Activated naive CD8-positive, alpha-beta T cell treated with anti-CD3 and anti-CD28 coated beads, Interleukin-2, amount 50 U/mL, for 24 hours (primary cell): ENCODE data around the gene BARX2.

Experiments
- ATAC-seq: fragments of 150-1000 bp; cut with Tn5 transposase; one replicate; pipeline ENCODE4 v1.10.0; 2021
- DNase-seq: peaks from one replicate; pipeline ENCODE4 v3.0.0; 2021
- H3K27ac Mint-ChIP-seq: one replicate; pipeline ENCODE4 v1.8.0; 2021; ENCODE audit warnings: mild to moderate bottlenecking, mixed read lengths
- H3K27me3 Mint-ChIP-seq: one replicate; pipeline ENCODE4 v1.8.0; 2021; ENCODE audit warnings: mixed read lengths
- H3K36me3 Mint-ChIP-seq: one replicate; pipeline ENCODE4 v1.8.0; 2021; ENCODE audit warnings: low read depth, mixed read lengths
- H3K4me1 Mint-ChIP-seq: one replicate; pipeline ENCODE4 v1.8.0; 2021; ENCODE audit warnings: mixed read lengths
- H3K4me3 Mint-ChIP-seq: one replicate; pipeline ENCODE4 v1.8.0; 2021; ENCODE audit warnings: mild to moderate bottlenecking, moderate library complexity, mixed read lengths
- H3K9me3 Mint-ChIP-seq: one replicate; pipeline ENCODE4 v1.8.0; 2021; ENCODE audit warnings: mixed read lengths

Gene BARX2

GRCh38 chr11:129404731-129405130 lies 29.1 kb downstream of the BARX2 start:
- peaks cover 14% of the 10 kb centered on the region for H3K27me3 Mint-ChIP-seq
- ATAC-seq (no peak), DNase-seq (no peak)
- H3K27ac Mint-ChIP-seq = no peak overlapping the region
- no peaks in the 10 kb centered on the region for H3K36me3 Mint-ChIP-seq
- H3K9me3 Mint-ChIP-seq = no peaks in the 10 kb centered on the region
- H3K4me3 Mint-ChIP-seq = no peak overlapping the region
- H3K4me1 Mint-ChIP-seq = peaks cover 14% of the 10 kb centered on the region

GRCh38 chr11:129408865-129409444 lies 33.3 kb downstream of the BARX2 start:
- H3K27ac Mint-ChIP-seq = peak overlapping the region; percentile 66
- ATAC-seq = peak; percentile 84

GRCh38 chr11:129410395-129410960 lies 34.8 kb downstream of the BARX2 start:
- Mint-ChIP-seq H3K9me3 (no peaks in the 10 kb centered on the region), H3K36me3 (no peaks in the 10 kb centered on the region), H3K27me3 (peaks cover 10% of the 10 kb centered on the region), H3K4me3 (no peak overlapping the region), H3K27ac (no peak overlapping the region), H3K4me1 (peaks cover 18% of the 10 kb centered on the region)
- DNase-seq (no peak), ATAC-seq (no peak)

More at GRCh38 chr11:129408865-129409444, 33.3 kb downstream of the BARX2 start:
- H3K4me3 Mint-ChIP-seq = no peak overlapping the region
- no peaks in the 10 kb centered on the region for H3K9me3 Mint-ChIP-seq
- peak; percentile 32 for DNase-seq
- peaks cover 18% of the 10 kb centered on the region for H3K4me1 Mint-ChIP-seq
- H3K27me3 Mint-ChIP-seq = peaks cover 10% of the 10 kb centered on the region
- H3K36me3 Mint-ChIP-seq = no peaks in the 10 kb centered on the region

- H3K36me3 Mint-ChIP-seq = no peaks in the 10 kb centered on the region
- no peak overlapping the region for H3K27ac Mint-ChIP-seq
- peaks cover 10% of the 10 kb centered on the region for H3K27me3 Mint-ChIP-seq
- no peaks in the 10 kb centered on the region for H3K9me3 Mint-ChIP-seq
- H3K4me3 Mint-ChIP-seq = no peak overlapping the region
- peaks cover 22% of the 10 kb centered on the region for H3K4me1 Mint-ChIP-seq
- no peak for ATAC-seq
- no peak for DNase-seq
These were observed 36.8 kb downstream of the BARX2 start for GRCh38 chr11:129412494-129412893.

GRCh38 chr11:129414144-129414872 lies 38.7 kb downstream of the BARX2 start:
- peaks cover 2% of the 10 kb centered on the region for H3K27me3 Mint-ChIP-seq
- no peak for ATAC-seq
- no peaks in the 10 kb centered on the region for H3K36me3 Mint-ChIP-seq
- no peak overlapping the region for H3K27ac Mint-ChIP-seq
- no peak for DNase-seq
- no peak overlapping the region for H3K4me3 Mint-ChIP-seq
- H3K4me1 Mint-ChIP-seq = peaks cover 25% of the 10 kb centered on the region
- H3K9me3 Mint-ChIP-seq = no peaks in the 10 kb centered on the region

GRCh38 chr11:129416080-129416820 lies 40.6 kb downstream of the BARX2 start:
- no peaks in the 10 kb centered on the region for H3K9me3 Mint-ChIP-seq
- DNase-seq (no peak), ATAC-seq (no peak)
- H3K27me3 Mint-ChIP-seq = no peaks in the 10 kb centered on the region
- H3K27ac Mint-ChIP-seq = peak overlapping the region; percentile 26
- peaks cover 16% of the 10 kb centered on the region for H3K4me1 Mint-ChIP-seq
- H3K36me3 Mint-ChIP-seq = no peaks in the 10 kb centered on the region
- no peak overlapping the region for H3K4me3 Mint-ChIP-seq

- no peaks in the 10 kb centered on the region for H3K9me3 Mint-ChIP-seq
- no peak overlapping the region for H3K4me3 Mint-ChIP-seq
- no peak for ATAC-seq
- H3K4me1 Mint-ChIP-seq = peaks cover 16% of the 10 kb centered on the region
- no peaks in the 10 kb centered on the region for H3K27me3 Mint-ChIP-seq
- no peak overlapping the region for H3K27ac Mint-ChIP-seq
- DNase-seq = no peak
- H3K36me3 Mint-ChIP-seq = no peaks in the 10 kb centered on the region
These were observed 41.8 kb downstream of the BARX2 start for GRCh38 chr11:129417458-129417857.

- peak; percentile 77 for ATAC-seq
- no peaks in the 10 kb centered on the region for H3K9me3 Mint-ChIP-seq
- no peak overlapping the region for H3K4me3 Mint-ChIP-seq
- H3K4me1 Mint-ChIP-seq = peaks cover 16% of the 10 kb centered on the region
- no peak for DNase-seq
- peak overlapping the region; percentile 5 for H3K27ac Mint-ChIP-seq
- no peaks in the 10 kb centered on the region for H3K36me3 Mint-ChIP-seq
- no peaks in the 10 kb centered on the region for H3K27me3 Mint-ChIP-seq
These were observed 42.4 kb downstream of the BARX2 start for GRCh38 chr11:129418039-129418438.

GRCh38 chr11:129419386-129419785 lies 43.7 kb downstream of the BARX2 start:
- H3K27me3 Mint-ChIP-seq = peaks cover 3% of the 10 kb centered on the region
- DNase-seq (no peak), ATAC-seq (no peak)
- peaks cover 16% of the 10 kb centered on the region for H3K4me1 Mint-ChIP-seq
- H3K36me3 Mint-ChIP-seq = no peaks in the 10 kb centered on the region
- H3K9me3 Mint-ChIP-seq = no peaks in the 10 kb centered on the region
- H3K27ac Mint-ChIP-seq = no peak overlapping the region
- no peak overlapping the region for H3K4me3 Mint-ChIP-seq

- Mint-ChIP-seq H3K4me3 (no peak overlapping the region), H3K4me1 (peaks cover 4% of the 10 kb centered on the region)
These were observed 47.8 kb downstream of the BARX2 start for GRCh38 chr11:129423426-129423825.

GRCh38 chr11:129425214-129425613 lies 49.6 kb downstream of the BARX2 start:
- Mint-ChIP-seq H3K9me3 (no peaks in the 10 kb centered on the region), H3K27ac (no peak overlapping the region), H3K27me3 (peaks cover 5% of the 10 kb centered on the region), H3K4me1 (no peaks in the 10 kb centered on the region), H3K4me3 (no peak overlapping the region), H3K36me3 (no peaks in the 10 kb centered on the region)
- ATAC-seq = no peak
- no peak for DNase-seq

More at GRCh38 chr11:129423426-129423825, 47.8 kb downstream of the BARX2 start:
- H3K27me3 Mint-ChIP-seq = peaks cover 4% of the 10 kb centered on the region
- no peak overlapping the region for H3K27ac Mint-ChIP-seq
- ATAC-seq = no peak
- H3K9me3 Mint-ChIP-seq = no peaks in the 10 kb centered on the region
- no peaks in the 10 kb centered on the region for H3K36me3 Mint-ChIP-seq
- no peak for DNase-seq

GRCh38 chr11:129426038-129426437 lies 50.4 kb downstream of the BARX2 start:
- Mint-ChIP-seq H3K36me3 (no peaks in the 10 kb centered on the region), H3K27ac (no peak overlapping the region), H3K4me3 (no peak overlapping the region), H3K27me3 (peaks cover 9% of the 10 kb centered on the region), H3K9me3 (no peaks in the 10 kb centered on the region), H3K4me1 (no peaks in the 10 kb centered on the region)
- DNase-seq (no peak), ATAC-seq (no peak)

- Mint-ChIP-seq H3K36me3 (no peaks in the 10 kb centered on the region), H3K9me3 (no peaks in the 10 kb centered on the region), H3K27me3 (peaks cover 10% of the 10 kb centered on the region), H3K27ac (no peak overlapping the region), H3K4me1 (no peaks in the 10 kb centered on the region), H3K4me3 (no peak overlapping the region)
- DNase-seq (no peak), ATAC-seq (no peak)
These were observed 51.1 kb downstream of the BARX2 start for GRCh38 chr11:129426776-129427175.

- Mint-ChIP-seq H3K27me3 (peaks cover 10% of the 10 kb centered on the region), H3K9me3 (no peaks in the 10 kb centered on the region), H3K4me3 (no peak overlapping the region), H3K36me3 (no peaks in the 10 kb centered on the region), H3K4me1 (no peaks in the 10 kb centered on the region), H3K27ac (no peak overlapping the region)
- ATAC-seq (no peak), DNase-seq (no peak)
These were observed 51.7 kb downstream of the BARX2 start for GRCh38 chr11:129427376-129427775.
